RWPE1 (cell line): ENCODE data around the gene MYL10.

Experiments used
- CTCF ChIA-PET: fragments of 350-600 bp; sonication (Branson Sonifier 250); formaldehyde crosslinking; extraction: SDS; loops from one replicate; lab custom pipeline; 2021; lab: Yijun Ruan, JAX
- POLR2A ChIA-PET: fragments of 400-600 bp; formaldehyde crosslinking; extraction: SDS; loops from one replicate; lab custom pipeline; 2020; ENCODE audit warnings: antibody characterized with exemption; ENCODE audit not compliant: low non-redundant PET; lab: Yijun Ruan, JAX
- DNase-seq: peaks from one replicate; pipeline ENCODE4 v3.0.0; 2012; ENCODE audit warnings: low spot score
- H3K27ac ChIP-seq: fragments of 450-650 bp; 2 replicates; pipeline ENCODE4 v1.5.1; 2017
- TF ChIP-seq, protein P1 (sequence below): fragments of 450-650 bp; conservative IDR thresholded peaks from 2 replicates; pipeline ENCODE4 v1.5.1; 2017; ENCODE audit warnings: low read depth, mild to moderate bottlenecking

The MYL10 gene

DNA sequence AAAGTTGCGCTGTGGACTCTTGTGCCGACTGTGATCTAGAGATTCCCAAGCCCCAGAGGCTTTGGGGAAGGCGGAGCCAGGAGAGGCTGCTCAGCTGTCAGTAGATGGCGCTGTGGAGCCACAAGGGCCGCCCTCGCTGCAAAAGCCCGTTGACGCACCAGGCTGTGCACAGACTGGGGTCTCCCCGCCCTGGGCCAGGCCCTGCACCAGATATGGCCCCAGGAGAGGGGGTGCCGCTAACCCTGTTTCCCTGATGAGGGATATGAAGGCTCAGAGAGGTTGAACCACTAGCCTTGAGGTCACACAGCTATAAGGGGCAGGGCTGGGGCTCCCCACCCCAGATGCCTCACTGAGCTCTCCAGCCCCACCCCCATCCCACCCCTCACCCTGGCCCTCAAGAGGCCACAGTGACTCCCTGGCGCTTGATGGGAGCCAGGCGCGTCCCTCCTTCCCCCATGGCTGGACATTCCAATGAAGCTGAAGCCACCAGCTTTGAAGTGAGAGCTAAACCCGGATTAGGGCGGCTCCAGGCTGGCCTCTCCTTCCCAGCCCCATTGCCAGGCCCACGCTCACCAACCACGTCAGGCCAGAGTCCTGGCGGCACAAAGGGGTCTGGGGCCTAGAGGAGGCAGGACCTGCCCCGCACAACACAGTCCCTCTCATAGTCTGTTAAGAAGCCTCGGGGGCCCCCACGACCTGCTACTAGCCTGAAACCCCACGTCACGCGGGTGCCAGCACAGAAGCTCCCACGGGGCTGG, 26.4 kb downstream of the MYL10 start:
- CTCF ChIA-PET: interaction anchor here (0.5 to 1.7 kb wide), 21 partner anchors 12 to 713 kb away, joined by 3 to 17 read pairs (median 4); no protein-coding TSS in a partner anchor
- POLR2A ChIA-PET: no interaction called here
- no peak overlapping the region for H3K27ac ChIP-seq
- TF ChIP-seq, protein P1, sequence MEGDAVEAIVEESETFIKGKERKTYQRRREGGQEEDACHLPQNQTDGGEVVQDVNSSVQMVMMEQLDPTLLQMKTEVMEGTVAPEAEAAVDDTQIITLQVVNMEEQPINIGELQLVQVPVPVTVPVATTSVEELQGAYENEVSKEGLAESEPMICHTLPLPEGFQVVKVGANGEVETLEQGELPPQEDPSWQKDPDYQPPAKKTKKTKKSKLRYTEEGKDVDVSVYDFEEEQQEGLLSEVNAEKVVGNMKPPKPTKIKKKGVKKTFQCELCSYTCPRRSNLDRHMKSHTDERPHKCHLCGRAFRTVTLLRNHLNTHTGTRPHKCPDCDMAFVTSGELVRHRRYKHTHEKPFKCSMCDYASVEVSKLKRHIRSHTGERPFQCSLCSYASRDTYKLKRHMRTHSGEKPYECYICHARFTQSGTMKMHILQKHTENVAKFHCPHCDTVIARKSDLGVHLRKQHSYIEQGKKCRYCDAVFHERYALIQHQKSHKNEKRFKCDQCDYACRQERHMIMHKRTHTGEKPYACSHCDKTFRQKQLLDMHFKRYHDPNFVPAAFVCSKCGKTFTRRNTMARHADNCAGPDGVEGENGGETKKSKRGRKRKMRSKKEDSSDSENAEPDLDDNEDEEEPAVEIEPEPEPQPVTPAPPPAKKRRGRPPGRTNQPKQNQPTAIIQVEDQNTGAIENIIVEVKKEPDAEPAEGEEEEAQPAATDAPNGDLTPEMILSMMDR: peak; percentile 98
- peak; percentile 63 for DNase-seq

DNA sequence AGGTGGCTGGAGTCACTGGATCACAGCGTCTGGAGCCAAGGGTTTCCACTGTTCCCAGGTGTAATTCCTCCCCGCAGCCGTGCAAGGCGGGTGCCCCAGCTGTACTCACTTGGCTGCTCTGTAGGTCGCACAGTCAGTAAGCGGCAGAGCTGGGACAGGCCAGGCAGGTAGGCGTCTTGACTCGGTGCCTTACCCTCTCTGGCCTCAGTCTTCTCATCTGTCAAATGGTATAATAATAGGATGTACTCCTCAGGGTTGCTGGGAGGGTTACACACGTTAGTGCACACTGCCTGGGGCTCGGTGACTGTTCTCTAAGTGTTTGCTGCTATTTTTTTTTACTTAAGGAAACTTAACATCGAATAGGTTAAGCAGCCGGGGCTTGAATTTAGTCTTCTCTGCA, 27.0 kb downstream of the MYL10 start:
- ChIA-PET POLR2A (no interaction called here), CTCF (interaction anchor here (0.5 to 1.7 kb wide), 16 partner anchors 11 to 335 kb away, joined by 3 to 17 read pairs (median 4); no protein-coding TSS in a partner anchor)
- no peak overlapping the region for H3K27ac ChIP-seq
- TF ChIP-seq, protein P1: no peak
- DNase-seq: no peak

DNA sequence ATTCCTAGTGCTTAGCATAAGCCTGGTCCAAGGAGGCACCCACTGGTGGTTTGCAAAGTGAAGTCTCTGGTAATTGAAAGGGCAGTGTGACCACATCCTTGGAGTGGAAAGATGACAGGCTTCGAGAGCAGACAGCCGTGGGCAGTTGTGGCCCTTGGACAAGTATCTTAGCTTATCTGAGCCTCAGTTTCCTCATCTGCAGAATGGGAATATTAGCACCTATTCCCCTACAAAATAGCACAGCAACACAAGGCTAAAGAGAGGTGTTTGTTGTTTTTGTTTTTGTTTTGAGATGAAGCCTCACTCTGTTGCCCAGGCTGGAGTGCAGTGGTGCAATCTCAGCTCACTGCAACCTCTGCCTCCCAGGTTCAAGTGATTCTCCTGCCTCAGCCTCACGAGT, 29.3 kb downstream of the MYL10 start:
- ChIA-PET CTCF (no interaction called here), POLR2A (no interaction called here)
- no peak for DNase-seq

DNA sequence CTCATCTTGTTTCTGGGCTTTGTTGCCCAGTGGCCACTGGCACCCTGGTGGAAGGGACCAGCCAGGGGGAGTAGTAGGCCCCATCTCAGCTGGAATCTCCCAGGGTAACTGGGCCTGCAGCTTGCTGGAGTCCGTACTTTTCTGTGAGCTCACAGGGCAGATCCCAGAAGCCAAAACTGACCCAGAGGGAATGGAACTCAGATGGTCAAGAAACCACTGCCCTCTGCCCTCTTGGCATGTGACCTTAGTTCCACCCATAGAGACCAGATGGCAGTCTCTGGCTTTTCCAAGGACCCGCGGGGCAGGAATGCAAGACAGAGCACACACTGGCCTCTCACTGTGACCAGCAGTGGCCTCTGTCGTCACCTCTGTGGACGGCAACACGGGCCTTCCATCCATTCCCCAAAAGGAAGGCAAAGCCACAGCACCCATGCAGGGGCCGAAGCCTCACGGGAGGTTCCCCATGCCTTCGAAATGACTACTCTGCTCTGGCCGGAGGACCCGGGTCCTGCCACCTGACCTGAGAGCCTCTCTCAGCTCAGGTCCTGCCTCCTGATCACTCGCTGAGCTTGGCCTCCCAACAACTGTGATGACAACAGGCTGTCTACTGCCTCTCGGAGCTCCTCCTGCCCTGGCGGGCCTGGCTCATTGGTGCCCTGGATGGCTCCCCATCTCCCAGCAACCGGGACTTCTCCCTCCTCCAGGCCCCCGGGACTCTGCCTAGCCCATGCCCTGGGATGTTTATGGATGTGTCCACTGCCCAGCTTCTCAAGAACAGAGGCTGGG, 29.9 kb downstream of the MYL10 start:
- no peak for DNase-seq
- CTCF ChIA-PET: interaction anchor here (0.6 kb wide), 1 partner anchor 305 kb away, joined by 4 read pairs; no protein-coding TSS in a partner anchor
- no peak overlapping the region for H3K27ac ChIP-seq
- TF ChIP-seq, protein P1: no peak
- POLR2A ChIA-PET: no interaction called here

More for the DNA sequence above, 29.3 kb downstream of the MYL10 start:
- TF ChIP-seq, protein P1: no peak
- H3K27ac ChIP-seq: no peak overlapping the region

DNA sequence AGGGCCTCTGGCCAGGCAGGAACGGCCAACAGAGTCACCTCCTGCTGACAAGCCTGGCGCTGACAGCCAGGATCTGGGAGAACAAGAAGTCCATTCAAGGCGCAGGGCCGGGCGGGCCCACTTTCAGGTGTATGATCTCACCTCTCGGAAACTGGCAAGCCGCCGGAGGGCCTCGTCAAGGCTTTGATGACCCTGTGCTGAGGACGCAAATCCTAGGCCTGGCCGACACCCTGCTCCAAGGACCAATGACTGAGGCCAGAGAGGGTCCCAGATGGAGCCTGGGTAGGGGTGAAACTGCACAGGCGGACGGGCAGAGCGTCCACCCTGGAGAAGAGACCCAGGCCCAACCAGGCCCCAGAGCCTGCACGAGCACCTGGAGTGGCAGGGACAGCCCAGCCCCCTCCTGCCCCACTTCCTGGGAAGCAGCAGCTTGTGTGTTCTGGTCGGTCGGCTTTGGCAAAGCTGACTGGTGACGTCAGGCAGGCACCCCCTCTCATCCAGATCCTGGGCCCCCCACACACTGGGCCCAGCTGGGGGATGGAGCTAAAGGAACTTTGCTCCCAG, 30.6 kb downstream of the MYL10 start:
- no peak for DNase-seq
- POLR2A ChIA-PET: no interaction called here
- H3K27ac ChIP-seq: no peak overlapping the region
- CTCF ChIA-PET: no interaction called here
- TF ChIP-seq, protein P1: no peak

DNA sequence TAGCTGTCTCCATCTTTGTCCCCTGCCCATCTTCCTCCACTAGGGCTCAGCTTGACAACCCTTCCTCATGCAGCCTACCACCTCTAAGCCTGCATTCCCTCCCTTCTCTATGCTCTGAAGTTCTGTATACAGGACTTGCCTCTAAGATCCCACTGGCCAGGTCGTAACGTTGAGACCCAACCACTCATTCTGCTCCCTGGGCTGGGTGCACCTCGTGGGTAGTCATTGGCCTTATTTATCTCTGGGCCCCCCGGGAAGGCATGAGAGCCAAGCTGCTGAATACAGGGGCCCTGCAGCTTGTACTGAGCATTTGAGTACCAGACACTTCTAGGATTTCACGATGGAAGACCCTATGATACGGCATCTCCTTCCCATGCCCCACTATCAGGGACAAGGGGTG, 31.2 kb downstream of the MYL10 start:
- ChIA-PET POLR2A (no interaction called here), CTCF (interaction anchor here (0.5 to 0.6 kb wide), 2 partner anchors 54 to 622 kb away, joined by 3 to 4 read pairs; no protein-coding TSS in a partner anchor)
- DNase-seq: no peak
- no peak overlapping the region for H3K27ac ChIP-seq
- TF ChIP-seq, protein P1: no peak
